Smooth muscle cell (in vitro differentiated cells): ENCODE data around the gene MTRF1L. TPM values are rescaled to one million over a fixed set of nuclear protein-coding genes. Genes with fewer than 3 reads are reported as not detected.

Source experiments
- DNase-seq: peaks from one replicate; lab custom pipeline; 2025; ENCODE audit not compliant: unreplicated experiment; lab: John Stamatoyannopoulos, UW
- H2AFZ ChIP-seq: fragments of 200-600 bp; sonication (generic); 2 replicates; pipeline ENCODE4 v1.6.0; 2016; ENCODE audit warnings: antibody characterized with exemption, low read depth, mild to moderate bottlenecking
- H3F3A ChIP-seq: fragments of 200-600 bp; sonication (generic); 2 replicates; pipeline ENCODE4 v1.6.0; 2017; ENCODE audit warnings: antibody characterized with exemption, low read depth
- H3K27ac ChIP-seq: fragments of 200-600 bp; sonication (generic); 2 replicates; pipeline ENCODE4 v1.5.1; 2016; ENCODE audit warnings: low read depth, mild to moderate bottlenecking
- H3K27me3 ChIP-seq: fragments of 200-600 bp; sonication (generic); 2 replicates; pipeline ENCODE4 v1.6.1; 2016; ENCODE audit warnings: low read depth, mild to moderate bottlenecking
- H3K36me3 ChIP-seq: fragments of 200-600 bp; sonication (generic); 2 replicates; pipeline ENCODE4 v1.5.1; 2016; ENCODE audit warnings: low read depth
- H3K4me1 ChIP-seq: fragments of 200-600 bp; sonication (generic); 2 replicates; pipeline ENCODE4 v1.5.1; 2016; ENCODE audit warnings: low read depth
- H3K4me2 ChIP-seq: fragments of 200-600 bp; sonication (generic); 2 replicates; pipeline ENCODE4 v1.6.0; 2016; ENCODE audit warnings: mild to moderate bottlenecking
- H3K4me3 ChIP-seq: fragments of 200-600 bp; sonication (generic); 2 replicates; pipeline ENCODE4 v1.5.1; 2016; ENCODE audit warnings: mild to moderate bottlenecking
- H3K79me2 ChIP-seq: fragments of 200-600 bp; sonication (generic); 2 replicates; pipeline ENCODE4 v1.6.0; 2016; ENCODE audit warnings: low read depth, mild to moderate bottlenecking
- H3K9ac ChIP-seq: fragments of 200-600 bp; sonication (generic); 2 replicates; pipeline ENCODE4 v1.6.0; 2016; ENCODE audit warnings: low read depth
- H3K9me3 ChIP-seq: fragments of 200-600 bp; sonication (generic); replicated peaks from 2 replicates; pipeline ENCODE4 v1.5.1; 2016; ENCODE audit warnings: low read depth
- H4K20me1 ChIP-seq: fragments of 200-600 bp; sonication (generic); 2 replicates; pipeline ENCODE4 v1.6.0; 2016; ENCODE audit warnings: low read depth
- CTCF ChIP-seq: fragments of 200-600 bp; sonication (generic); IDR thresholded peaks from 2 replicates; pipeline ENCODE4 v1.5.1; 2017; ENCODE audit warnings: borderline replicate concordance, mild to moderate bottlenecking, antibody characterized with exemption; ENCODE audit not compliant: insufficient read depth, poor library complexity, severe bottlenecking
- WGBS: methylation state at CpG from one replicate; pipeline ENCODE4 v1.1.7; 2016; ENCODE audit warnings: low lambda C conversion rate; 5-methylcytosine and 5-hydroxymethylcytosine counted together
- polyA plus RNA-seq: library from polyadenylated mRNA; unstranded; fragments of >200 nt; fragmentation: Nextera tagmentation; extraction: Ambion mirVana; gene quantifications from 2 replicates; pipeline ENCODE4 v1.2.1, GENCODE V29; 2016
- total RNA-seq: library from RNA; depleted of rRNA; stranded (reverse); fragments of >200 nt; gene quantifications from 2 replicates; pipeline ENCODE4 v1.2.3, GENCODE V29; 2014

MTRF1L gene
- total and polyA plus RNA-seq, 2 experiments from 2014 or later = 14.1 to 21.1 TPM

- Histone ChIP-seq H3K9me3 (no peaks in the 10 kb centered on the region), H4K20me1 (peaks cover 65% of the 10 kb centered on the region), H3K27ac (no peak overlapping the region), H3K36me3 (no peaks in the 10 kb centered on the region), H2AFZ (no peak overlapping the region), H3K9ac (no peak overlapping the region), H3K79me2 (peaks cover 93% of the 10 kb centered on the region), H3K4me3 (no peak overlapping the region), H3K4me1 (peaks cover 39% of the 10 kb centered on the region), H3K4me2 (no peak overlapping the region), H3F3A (no peaks in the 10 kb centered on the region), H3K27me3 (no peaks in the 10 kb centered on the region)
- no peak for DNase-seq
- WGBS = 57% methylated on average over 3 of the region's 3 CpGs
- TF ChIP-seq CTCF = no peak
Measured at GRCh38 chr6:152978058-152978457, 24.5 kb downstream of the MTRF1L start.

GRCh38 chr6:152977556-152977955, 25.0 kb downstream of the MTRF1L start:
- Histone ChIP-seq H3K27me3 (no peaks in the 10 kb centered on the region), H3K4me2 (no peak overlapping the region), H2AFZ (no peak overlapping the region), H3F3A (no peaks in the 10 kb centered on the region), H3K36me3 (no peaks in the 10 kb centered on the region), H3K27ac (no peak overlapping the region), H3K4me3 (no peak overlapping the region), H3K79me2 (peaks cover 90% of the 10 kb centered on the region), H3K4me1 (peaks cover 39% of the 10 kb centered on the region), H3K9ac (no peak overlapping the region), H3K9me3 (no peaks in the 10 kb centered on the region), H4K20me1 (peaks cover 62% of the 10 kb centered on the region)
- no peak for TF ChIP-seq CTCF
- no peak for DNase-seq

GRCh38 chr6:152976749-152977148, 25.8 kb downstream of the MTRF1L start:
- H3K4me3 ChIP-seq = no peak overlapping the region
- no peaks in the 10 kb centered on the region for H3K9me3 ChIP-seq
- H3K36me3 ChIP-seq = peaks cover 4% of the 10 kb centered on the region
- no peaks in the 10 kb centered on the region for H3K27me3 ChIP-seq
- no peak overlapping the region for H3K4me2 ChIP-seq
- DNase-seq = no peak
- WGBS = 85% methylated on average over 1 of the region's 1 CpG
- H4K20me1 ChIP-seq = peaks cover 54% of the 10 kb centered on the region
- H3K9ac ChIP-seq = no peak overlapping the region
- TF ChIP-seq CTCF = no peak
- H2AFZ ChIP-seq = no peak overlapping the region
- H3K4me1 ChIP-seq = peaks cover 39% of the 10 kb centered on the region
- no peak overlapping the region for H3K27ac ChIP-seq
- no peaks in the 10 kb centered on the region for H3F3A ChIP-seq
- peaks cover 82% of the 10 kb centered on the region for H3K79me2 ChIP-seq

- Histone ChIP-seq H3K9me3 (no peaks in the 10 kb centered on the region), H4K20me1 (peaks cover 40% of the 10 kb centered on the region), H3K4me3 (no peak overlapping the region), H2AFZ (no peak overlapping the region), H3F3A (no peaks in the 10 kb centered on the region), H3K27ac (no peak overlapping the region), H3K27me3 (no peaks in the 10 kb centered on the region), H3K9ac (no peak overlapping the region), H3K4me1 (peaks cover 26% of the 10 kb centered on the region), H3K79me2 (peaks cover 68% of the 10 kb centered on the region), H3K4me2 (no peak overlapping the region), H3K36me3 (peaks cover 15% of the 10 kb centered on the region)
- TF ChIP-seq CTCF = no peak
- DNase-seq = no peak
- WGBS = 92% methylated on average over 4 of the region's 4 CpGs
Measured at GRCh38 chr6:152975204-152975915, 27.1 kb downstream of the MTRF1L start.
